Right lobe of liver (tissue), 6 donors: ENCODE measurements around the gene CALCOCO1. TPM values are rescaled to one million over a fixed set of nuclear protein-coding genes. Genes with fewer than 3 reads are reported as not detected.

ENCODE experiments used
- ATAC-seq, 4 donors: fragments of 200-7000 bp; cut with Tn5 transposase; one replicate each; pipeline ENCODE4 v1.9.1; 2020; ENCODE audit warnings: mild to moderate bottlenecking in 4 of 4, moderate library complexity in 4 of 4
- DNase-seq, 3 donors: peaks; one replicate each; pipeline ENCODE4 v3.0.0-alpha.2; 2020
- H3K27ac ChIP-seq, 3 donors: fragments of 200-600 bp; one replicate each; pipeline ENCODE4 v1.8.0; 2022
- H3K27me3 ChIP-seq, 2 donors: fragments of 200-600 bp; one replicate each; pipeline ENCODE4 v1.8.0; 2022
- H3K36me3 ChIP-seq, 4 donors: fragments of 200-600 bp; sonication (generic) in 1 of 4; one replicate each; pipeline versions ENCODE4 v1.5.1 to v1.8.0; 2017 to 2022; ENCODE audit warnings: control low read depth in 1 of 4
- H3K4me1 ChIP-seq, 4 donors: fragments of 200-600 bp; sonication (generic) in 1 of 4; one replicate each; pipeline versions ENCODE4 v1.5.1 to v1.8.0; 2017 to 2022; ENCODE audit warnings: control low read depth in 1 of 4
- H3K4me3 ChIP-seq, 3 donors: fragments of 200-600 bp; one replicate each; pipeline ENCODE4 v1.8.0; 2022
- H3K9me3 ChIP-seq, 4 donors: fragments of 200-600 bp; sonication (generic) in 1 of 4; one replicate each; pipeline versions ENCODE4 v1.5.1 to v1.8.0; 2017 to 2022; ENCODE audit warnings: control low read depth in 1 of 4
- CTCF ChIP-seq, 4 donors: fragments of 200-600 bp in 3 of 4; fragments of 450-650 bp in 1 of 4; IDR thresholded peaks; one replicate each; pipeline versions ENCODE4 v1.5.1 to v1.8.0; 2016 to 2022; ENCODE audit warnings: antibody characterized with exemption in 4 of 4, mild to moderate bottlenecking in 2 of 4
- POLR2A ChIP-seq: fragments of 450-650 bp; IDR thresholded peaks from one replicate; pipeline ENCODE4 v1.6.1; 2017; ENCODE audit warnings: antibody characterized with exemption, mild to moderate bottlenecking
- WGBS: methylation state at CpG from one replicate; pipeline ENCODE4 v1.1.6; 2018; ENCODE audit warnings: low coverage, low lambda C conversion rate; ENCODE audit not compliant: insufficient coverage; ENCODE audit errors: missing lambda C conversion rate; 5-methylcytosine and 5-hydroxymethylcytosine counted together
- intact Hi-C, 2 donors: fragments of 100-400 bp; cut with DNase I; formaldehyde crosslinking; loops; one replicate each; pipeline versions ENCODE4 v1.11.2 to v1.14.1; 2022
- total RNA-seq, 6 experiments: library from RNA; depleted of rRNA in 2 of 6; stranded (reverse); fragments of >200 nt in 2 of 6; fragmentation: NEBNext Ultra II Directional in 3 of 6; extraction: Animal tissue kit (Norgen Biotek cat#: 25700) in 3 of 6; gene quantifications; one replicate each; pipeline versions ENCODE4 v1.1.0 to v1.2.4, GENCODE V29; 2016 to 2023
- donor health status: DM: no; HTN: yes; CAD: no.
- donor health status: DM: no; HTN: no; CAD: no.
- donor health status: DM: no; HTN: no; CAD: no.
- donor health status: DM: no; HTN: yes; CAD: no.
- donor health status: DM: no; HTN: yes; CAD: no.

Gene CALCOCO1
- total RNA-seq, 6 experiments from 2014 or later: 25.4 to 53.7 (median 34.2) TPM

DNA sequence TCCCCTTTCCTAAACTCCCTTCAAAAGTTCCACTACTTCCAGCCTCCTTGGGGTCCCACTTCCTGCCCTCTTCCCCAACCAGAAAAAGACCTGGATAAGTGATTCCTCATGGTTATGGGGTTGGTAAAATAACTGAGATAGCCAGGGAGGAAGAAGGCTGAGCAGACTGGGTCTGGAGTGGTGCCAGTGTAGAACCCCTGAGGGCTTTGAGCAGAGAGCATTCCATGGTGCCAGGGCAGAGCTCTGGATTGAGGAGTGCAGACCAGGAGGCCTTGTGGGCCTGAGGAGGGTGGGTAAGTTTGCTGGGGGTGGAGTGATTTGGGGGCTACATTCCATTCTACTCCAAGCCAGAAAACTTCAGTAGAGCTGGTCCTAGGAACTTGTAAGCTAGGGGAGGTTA, 34.1 kb upstream of the CALCOCO1 start:
- no peak overlapping the region for H3K27ac ChIP-seq

GRCh38 chr12:53759261-53759660, 32.0 kb upstream of the CALCOCO1 start:
- Histone ChIP-seq H3K27ac (no peak overlapping the region), H3K9me3 (no peaks in the 10 kb centered on the region), H3K36me3 (no peaks in the 10 kb centered on the region), H3K4me3 (no peak overlapping the region), H3K27me3 (no peaks in the 10 kb centered on the region), H3K4me1 (no peaks in the 10 kb centered on the region)
- ATAC-seq (no peak), DNase-seq (no peak)
- no peak for TF ChIP-seq CTCF (IDR thresholded peaks at IDR 0.05)
- TF ChIP-seq POLR2A: no peak
- intact Hi-C loops: no loop called here
- 60% methylated on average over 1 of the region's 2 CpGs for WGBS

More for the DNA sequence above, 34.1 kb upstream of the CALCOCO1 start:
- intact Hi-C loops: no loop called here
- no peaks in the 10 kb centered on the region for H3K4me1 ChIP-seq
- no peaks in the 10 kb centered on the region for H3K36me3 ChIP-seq
- ATAC-seq (no peak), DNase-seq (no peak)
- no peak overlapping the region for H3K4me3 ChIP-seq
- H3K27me3 ChIP-seq: no peaks in the 10 kb centered on the region
- TF ChIP-seq CTCF (IDR thresholded peaks at IDR 0.05) (no peak), POLR2A (no peak)
- H3K9me3 ChIP-seq: no peaks in the 10 kb centered on the region

DNA sequence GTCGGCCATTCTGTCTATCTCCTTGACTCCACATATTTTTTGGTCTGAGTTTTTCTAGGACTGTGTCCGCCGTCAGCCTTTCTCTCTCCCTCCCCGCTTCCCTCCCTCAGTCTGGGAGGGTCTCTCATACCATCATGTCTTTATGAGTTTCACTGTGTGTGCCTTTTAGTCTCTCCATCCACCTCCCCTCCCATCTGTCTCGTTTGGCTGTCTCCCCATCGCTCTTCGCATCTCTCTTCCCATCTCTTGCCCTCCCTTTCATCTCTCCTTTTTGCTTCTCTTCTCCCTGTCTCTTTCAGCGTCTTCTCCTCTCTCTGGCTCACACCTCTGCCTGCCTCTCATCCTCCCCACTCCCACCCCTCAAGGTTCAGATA, 31.5 kb upstream of the CALCOCO1 start:
- no peaks in the 10 kb centered on the region for H3K36me3 ChIP-seq
- intact Hi-C loops: no loop called here
- H3K4me3 ChIP-seq: no peak overlapping the region
- no peak for DNase-seq
- no peak overlapping the region for H3K27ac ChIP-seq
- no peak for ATAC-seq
- 38% methylated on average over 8 of the region's 8 CpGs for WGBS
- TF ChIP-seq POLR2A (no peak), CTCF (IDR thresholded peaks at IDR 0.05) (no peak)
- H3K4me1 ChIP-seq: no peaks in the 10 kb centered on the region
- H3K9me3 ChIP-seq: no peaks in the 10 kb centered on the region
- no peaks in the 10 kb centered on the region for H3K27me3 ChIP-seq

DNA sequence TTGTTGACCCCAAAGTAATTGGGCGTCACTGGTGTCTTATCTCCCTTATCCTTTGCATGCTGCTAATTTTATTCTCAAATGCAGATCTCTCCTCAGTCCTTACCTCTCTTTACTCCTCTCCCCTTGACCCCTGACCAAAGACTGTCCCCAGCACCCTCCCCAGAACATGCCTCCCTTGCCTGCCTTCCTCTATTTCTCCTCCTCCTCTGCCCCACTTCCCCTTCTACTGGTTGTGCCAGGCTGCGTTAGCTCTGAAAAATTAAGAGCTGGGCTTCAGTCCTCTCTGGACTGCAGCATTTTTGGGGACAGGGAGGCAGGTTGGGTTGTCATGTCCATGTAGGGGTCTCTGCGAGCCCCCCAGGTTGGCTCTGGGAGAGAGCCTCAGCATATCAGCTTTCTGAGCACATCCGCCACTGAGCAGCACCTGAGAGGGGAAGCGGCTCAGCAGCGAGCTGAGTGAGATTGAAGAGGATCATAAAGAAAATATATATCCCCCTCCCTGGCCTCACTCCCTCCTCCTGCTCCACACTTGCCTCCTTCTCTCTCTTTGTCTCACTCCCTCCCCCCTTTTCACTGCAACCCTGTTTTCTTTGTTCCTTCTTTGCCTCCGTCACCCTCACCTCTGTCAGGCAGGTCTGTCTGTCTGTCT, 31.0 kb upstream of the CALCOCO1 start:
- DNase-seq (no peak), ATAC-seq (no peak)
- H3K27ac ChIP-seq: no peak overlapping the region
- no peaks in the 10 kb centered on the region for H3K27me3 ChIP-seq
- intact Hi-C loops: no loop called here
- no peak overlapping the region for H3K4me3 ChIP-seq
- no peaks in the 10 kb centered on the region for H3K36me3 ChIP-seq
- H3K9me3 ChIP-seq: no peaks in the 10 kb centered on the region
- H3K4me1 ChIP-seq: no peaks in the 10 kb centered on the region
- 37% methylated on average over 3 of the region's 7 CpGs for WGBS
- TF ChIP-seq CTCF (IDR thresholded peaks at IDR 0.05): no peak
- TF ChIP-seq POLR2A: no peak
